GM12872 (cell line): ENCODE data around the gene OGA.
A peak's percentile ranks its signal among the peaks of the same experiment; 100 is the strongest.

Source experiments
- TF ChIP-seq, protein P1 (sequence below): IDR thresholded peaks from 3 replicates; pipeline ENCODE4 v1.5.1; 2011; ENCODE audit warnings: low read depth, mild to moderate bottlenecking, low read length, moderate library complexity; ENCODE audit not compliant: insufficient read depth

Gene OGA

DNA sequence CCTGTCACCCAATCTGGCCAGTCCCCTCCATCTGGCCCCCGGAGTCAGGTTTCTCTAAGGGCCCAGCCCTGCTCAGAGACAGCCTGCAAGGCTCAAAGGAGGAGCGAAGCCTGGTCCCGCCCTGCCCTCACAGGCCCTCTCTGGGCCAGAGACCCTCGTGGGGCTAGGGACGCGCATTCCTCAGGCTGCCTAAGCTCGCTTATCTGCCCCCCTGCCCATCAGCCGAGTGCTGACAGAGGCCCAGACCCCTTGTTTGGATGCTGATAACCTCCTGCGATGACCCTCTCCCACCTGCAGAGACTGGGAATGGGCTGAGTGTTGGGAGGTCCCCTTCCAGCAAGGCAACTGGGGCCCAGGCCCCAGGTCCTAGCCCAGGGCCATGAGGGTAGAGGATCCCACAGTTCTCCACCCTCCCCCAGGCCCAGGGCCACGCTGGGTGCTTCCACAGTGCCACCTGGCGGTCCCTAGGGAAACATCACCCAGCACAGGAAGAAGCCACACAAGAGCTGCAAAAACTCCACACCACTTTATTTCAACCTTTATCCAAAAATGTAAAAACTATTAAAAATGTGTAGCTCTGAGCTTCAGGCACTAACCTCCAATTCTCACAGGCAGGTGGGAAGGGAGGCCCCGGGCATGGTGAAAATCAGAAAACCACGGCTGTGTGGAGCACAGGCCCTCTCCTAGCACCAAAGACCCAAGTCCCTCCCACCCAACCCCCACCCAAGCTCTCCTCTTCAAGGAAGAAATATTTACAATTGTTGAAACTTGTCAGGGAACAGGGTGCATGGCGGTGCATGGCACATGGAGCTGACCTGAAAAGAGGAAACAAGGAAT, 37.2 kb downstream of the OGA start:
- TF ChIP-seq, protein P1, sequence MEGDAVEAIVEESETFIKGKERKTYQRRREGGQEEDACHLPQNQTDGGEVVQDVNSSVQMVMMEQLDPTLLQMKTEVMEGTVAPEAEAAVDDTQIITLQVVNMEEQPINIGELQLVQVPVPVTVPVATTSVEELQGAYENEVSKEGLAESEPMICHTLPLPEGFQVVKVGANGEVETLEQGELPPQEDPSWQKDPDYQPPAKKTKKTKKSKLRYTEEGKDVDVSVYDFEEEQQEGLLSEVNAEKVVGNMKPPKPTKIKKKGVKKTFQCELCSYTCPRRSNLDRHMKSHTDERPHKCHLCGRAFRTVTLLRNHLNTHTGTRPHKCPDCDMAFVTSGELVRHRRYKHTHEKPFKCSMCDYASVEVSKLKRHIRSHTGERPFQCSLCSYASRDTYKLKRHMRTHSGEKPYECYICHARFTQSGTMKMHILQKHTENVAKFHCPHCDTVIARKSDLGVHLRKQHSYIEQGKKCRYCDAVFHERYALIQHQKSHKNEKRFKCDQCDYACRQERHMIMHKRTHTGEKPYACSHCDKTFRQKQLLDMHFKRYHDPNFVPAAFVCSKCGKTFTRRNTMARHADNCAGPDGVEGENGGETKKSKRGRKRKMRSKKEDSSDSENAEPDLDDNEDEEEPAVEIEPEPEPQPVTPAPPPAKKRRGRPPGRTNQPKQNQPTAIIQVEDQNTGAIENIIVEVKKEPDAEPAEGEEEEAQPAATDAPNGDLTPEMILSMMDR = peak; percentile 97

DNA sequence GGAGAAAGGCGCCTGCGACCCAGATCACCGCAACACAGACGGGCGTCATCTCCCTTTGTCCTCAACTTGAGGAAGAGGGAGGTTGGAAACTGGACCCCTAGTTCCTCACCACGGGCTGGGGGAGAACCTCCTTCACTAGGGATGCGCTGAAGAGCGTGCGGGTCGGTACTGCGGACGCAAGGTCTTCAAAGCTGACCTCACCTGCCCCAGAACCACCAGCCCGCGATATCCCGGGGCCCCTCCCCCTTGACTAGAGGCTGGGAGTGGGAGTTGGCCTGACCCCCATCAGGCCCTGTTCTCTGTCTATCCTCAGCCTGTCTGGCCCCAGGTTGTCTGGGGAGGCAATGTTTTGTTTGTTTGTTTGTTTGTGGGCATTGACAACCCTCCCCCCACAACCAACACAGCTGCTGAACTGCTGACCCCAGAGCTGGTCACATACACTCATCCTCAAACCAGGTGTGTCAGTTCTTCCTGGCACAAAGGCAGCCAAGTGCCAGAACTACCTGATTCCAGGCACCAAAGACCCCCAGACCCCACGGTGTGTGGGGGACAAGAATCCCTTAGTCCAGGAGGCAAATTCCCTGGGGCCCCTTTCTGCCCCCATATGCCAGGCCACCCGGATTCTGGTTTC, 37.9 kb downstream of the OGA start:
- TF ChIP-seq, protein P1 = no peak

DNA sequence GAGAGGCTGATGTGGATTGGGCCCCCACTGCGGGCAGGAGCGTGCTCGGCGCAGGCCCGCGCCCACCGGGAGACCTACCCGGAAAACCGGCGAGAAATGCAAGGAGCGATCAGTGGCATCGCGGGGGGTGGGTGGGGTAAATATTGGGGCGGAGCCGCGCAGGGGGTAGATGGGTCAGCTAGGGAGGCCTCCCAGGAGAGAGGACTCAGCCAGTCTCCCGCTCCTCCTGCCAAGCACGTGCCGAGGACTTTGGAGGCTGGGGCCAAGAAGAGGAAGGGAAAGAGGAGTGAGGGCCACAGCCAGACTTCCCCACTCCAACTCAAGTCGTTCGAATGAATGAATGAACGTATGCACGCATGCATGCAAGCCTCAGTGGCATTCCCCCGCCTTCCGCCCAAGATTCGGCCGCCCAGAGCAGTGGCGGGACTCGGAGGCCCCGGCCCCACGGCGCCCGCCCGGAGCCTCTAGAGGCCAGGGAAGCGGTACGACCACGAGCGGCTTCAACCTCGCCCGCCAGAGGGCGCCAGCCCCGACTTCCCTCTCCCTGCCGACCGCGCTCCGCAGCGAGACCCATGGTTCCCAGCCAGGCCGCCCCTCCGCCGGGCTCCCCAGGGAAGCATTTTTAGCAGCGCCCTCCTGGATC, 38.6 kb downstream of the OGA start:
- TF ChIP-seq, protein P1 = peak; percentile 92

- TF ChIP-seq, protein P1 = no peak
Observed at GRCh38 chr10:101778781-101779543, 39.3 kb downstream of the OGA start.

- TF ChIP-seq, protein P1 = no peak
Observed at GRCh38 chr10:101778151-101778780, 40.0 kb downstream of the OGA start.

DNA sequence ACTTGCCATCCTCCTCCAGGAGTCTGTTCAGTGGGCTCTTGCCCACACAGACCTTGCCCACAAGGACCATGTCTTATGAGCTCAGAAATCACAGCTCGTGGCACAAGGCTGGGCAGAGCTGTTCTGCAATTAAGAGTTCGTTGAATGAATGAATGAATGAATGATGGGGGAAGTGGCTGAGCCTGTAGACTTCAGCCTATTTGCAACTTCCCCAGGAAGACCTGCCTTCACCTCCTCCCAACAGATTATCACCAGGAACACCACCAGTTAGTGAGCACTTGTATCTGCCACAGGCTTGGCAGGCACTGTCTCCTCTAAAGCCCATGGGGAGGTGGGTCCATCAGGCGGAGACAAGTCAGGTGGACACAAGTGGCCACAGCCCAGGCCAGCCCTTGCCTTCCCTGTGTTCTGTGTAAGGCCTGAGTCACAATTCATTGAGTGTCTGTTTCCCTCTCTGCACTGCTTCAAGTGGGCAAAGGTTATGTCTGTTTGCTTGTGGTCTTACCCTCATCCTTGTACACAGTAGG, 40.6 kb downstream of the OGA start:
- TF ChIP-seq, protein P1 = no peak
